Panc1 (cell line): ENCODE results near the gene NTRK2. TPM values are rescaled to one million over a fixed set of nuclear protein-coding genes. Genes with fewer than 3 reads are reported as not detected.

Source experiments
- ATAC-seq: fragments of 200-7000 bp; cut with Tn5 transposase; 2 replicates; pipeline ENCODE4 v1.9.1; 2020; ENCODE audit warnings: mild to moderate bottlenecking, moderate library complexity
- BruUV-seq: library from RNA; stranded (reverse); fragments of 400-500 nt; replicated peaks from 2 replicates; lab custom pipeline; 2021; lab: Mats Ljungman, UMichigan
- CTCF ChIA-PET: fragments of 300-600 bp; sonication (Branson Sonifier 250); formaldehyde crosslinking; loops from one replicate; lab custom pipeline; 2022; ENCODE audit warnings: antibody characterized with exemption; lab: Charles Lee
- POLR2A ChIA-PET: fragments of 300-600 bp; sonication (Branson Sonifier 250); formaldehyde crosslinking; loops from one replicate; lab custom pipeline; 2022; ENCODE audit warnings: antibody characterized with exemption; lab: Charles Lee
- DNase-seq: peaks from one replicate; pipeline ENCODE4 v3.0.0-alpha.2; 2010; ENCODE audit warnings: low read depth, low spot score
- H3K27ac ChIP-seq: 2 replicates; pipeline ENCODE4 v1.5.1; 2011; ENCODE audit warnings: mild to moderate bottlenecking, low read length, inconsistent platforms
- H3K27me3 ChIP-seq: fragments of 200-500 bp; sonication (Bioruptor generic); 2 replicates; pipeline ENCODE4 v1.6.0; 2014; ENCODE audit warnings: low read length, inconsistent platforms; ENCODE audit not compliant: control insufficient read depth, insufficient read depth
- H3K36me3 ChIP-seq: fragments of 200-500 bp; sonication (Bioruptor generic); 2 replicates; pipeline ENCODE4 v1.5.1; 2014; ENCODE audit warnings: inconsistent platforms, mild to moderate bottlenecking, low read length, moderate library complexity; ENCODE audit not compliant: control insufficient read depth, insufficient read depth
- H3K4me1 ChIP-seq: 2 replicates; pipeline ENCODE4 v1.5.1; 2011; ENCODE audit warnings: inconsistent platforms, mild to moderate bottlenecking, low read length, moderate library complexity; ENCODE audit not compliant: control insufficient read depth, insufficient read depth
- H3K4me3 ChIP-seq, 2 experiments: 2 replicates each; pipeline ENCODE4 v1.5.1; 2011 to 2012; ENCODE audit warnings: low read depth in 2 of 2, low read length in 2 of 2, mild to moderate bottlenecking in 2 of 2, inconsistent platforms in 1 of 2, moderate library complexity in 1 of 2
- H3K9me3 ChIP-seq: fragments of 200-500 bp; sonication (Bioruptor generic); 2 replicates; pipeline ENCODE4 v1.5.1; 2014; ENCODE audit warnings: low read depth, mild to moderate bottlenecking, inconsistent platforms, low read length, moderate library complexity; ENCODE audit not compliant: control insufficient read depth, insufficient read depth
- POLR2AphosphoS5 ChIP-seq: IDR thresholded peaks from 2 replicates; pipeline ENCODE4 v1.6.1; 2012; ENCODE audit warnings: mild to moderate bottlenecking, low read depth, low read length, moderate library complexity
- SIN3A ChIP-seq: IDR thresholded peaks from 2 replicates; pipeline ENCODE4 v1.6.1; 2012; ENCODE audit warnings: low read depth, mild to moderate bottlenecking, low read length, moderate library complexity, borderline replicate concordance; ENCODE audit not compliant: insufficient read depth
- TCF7L2 ChIP-seq: IDR thresholded peaks from 2 replicates; pipeline ENCODE4 v1.6.1; 2011; ENCODE audit warnings: mild to moderate bottlenecking, low read depth, low read length, inconsistent platforms
- in situ Hi-C: cut with HindIII; loops from 2 replicates; pipeline ENCODE4 v1.10.0; 2016; ENCODE audit warnings: low sequenced_read_pairs, low pct_unique_long_range_greater_than_20kb
- intact Hi-C: fragments of 100-400 bp; cut with micrococcal nuclease; formaldehyde crosslinking; loops from one replicate; pipeline ENCODE4 v1.10.0; 2022; ENCODE audit not compliant: unreplicated experiment
- total RNA-seq: library from RNA; stranded (reverse); gene quantifications from one replicate; pipeline ENCODE4 v1.2.1, GENCODE V29; 2021; ENCODE audit not compliant: unreplicated experiment
- TF ChIP-seq, protein P1 (sequence below), 2 experiments: IDR thresholded peaks; 2 replicates each; pipeline ENCODE4 v1.6.1; 2011 to 2012; ENCODE audit warnings: low read depth in 2 of 2, control low read depth in 1 of 2, low read length in 1 of 2, mild to moderate bottlenecking in 1 of 2, moderate library complexity in 1 of 2; ENCODE audit not compliant: insufficient read depth in 1 of 2
- TF ChIP-seq, protein P2 (sequence below): fragments of 450-650 bp; IDR thresholded peaks from 2 replicates; pipeline ENCODE4 v1.5.1; 2017; ENCODE audit warnings: mild to moderate bottlenecking

Gene NTRK2
- total RNA-seq, 1 experiment from 2014 or later, result 0.23 TPM

DNA sequence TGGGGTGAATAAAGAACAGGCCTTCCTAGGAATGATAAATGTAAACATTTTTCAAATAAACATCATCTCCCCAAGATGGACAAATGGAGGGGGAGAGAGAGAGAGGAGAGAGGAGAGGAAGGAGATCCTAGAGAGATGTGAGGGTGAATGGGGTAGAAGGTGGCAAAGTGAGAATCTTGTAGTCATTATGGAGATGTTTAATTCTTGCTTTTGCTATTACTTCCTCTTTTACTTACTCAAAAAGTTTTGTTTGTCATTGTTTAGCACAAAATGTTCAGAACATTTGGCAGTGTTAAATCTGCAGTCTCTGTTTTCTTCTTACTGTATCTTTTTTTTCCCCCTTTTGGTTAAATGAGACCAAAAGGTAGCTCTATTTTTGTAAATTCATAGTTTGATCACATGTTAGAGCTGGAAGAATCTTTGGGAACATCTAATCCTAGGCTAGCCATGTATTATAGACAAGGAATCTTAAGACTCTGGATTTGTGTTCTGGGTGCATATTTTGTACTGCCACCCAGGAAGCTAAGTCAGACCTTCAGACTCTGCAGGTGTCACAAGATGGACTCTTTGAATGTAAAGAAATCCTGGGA, 266.1 kb downstream of the NTRK2 start:
- Histone ChIP-seq H3K9me3 (no peaks in the 10 kb centered on the region), H3K27me3 (no peaks in the 10 kb centered on the region), H3K4me1 (no peaks in the 10 kb centered on the region), H3K36me3 (no peaks in the 10 kb centered on the region), H3K27ac (no peak overlapping the region), H3K4me3 (no peak overlapping the region)
- POLR2A ChIA-PET, result no interaction called here
- TF ChIP-seq, protein P1, sequence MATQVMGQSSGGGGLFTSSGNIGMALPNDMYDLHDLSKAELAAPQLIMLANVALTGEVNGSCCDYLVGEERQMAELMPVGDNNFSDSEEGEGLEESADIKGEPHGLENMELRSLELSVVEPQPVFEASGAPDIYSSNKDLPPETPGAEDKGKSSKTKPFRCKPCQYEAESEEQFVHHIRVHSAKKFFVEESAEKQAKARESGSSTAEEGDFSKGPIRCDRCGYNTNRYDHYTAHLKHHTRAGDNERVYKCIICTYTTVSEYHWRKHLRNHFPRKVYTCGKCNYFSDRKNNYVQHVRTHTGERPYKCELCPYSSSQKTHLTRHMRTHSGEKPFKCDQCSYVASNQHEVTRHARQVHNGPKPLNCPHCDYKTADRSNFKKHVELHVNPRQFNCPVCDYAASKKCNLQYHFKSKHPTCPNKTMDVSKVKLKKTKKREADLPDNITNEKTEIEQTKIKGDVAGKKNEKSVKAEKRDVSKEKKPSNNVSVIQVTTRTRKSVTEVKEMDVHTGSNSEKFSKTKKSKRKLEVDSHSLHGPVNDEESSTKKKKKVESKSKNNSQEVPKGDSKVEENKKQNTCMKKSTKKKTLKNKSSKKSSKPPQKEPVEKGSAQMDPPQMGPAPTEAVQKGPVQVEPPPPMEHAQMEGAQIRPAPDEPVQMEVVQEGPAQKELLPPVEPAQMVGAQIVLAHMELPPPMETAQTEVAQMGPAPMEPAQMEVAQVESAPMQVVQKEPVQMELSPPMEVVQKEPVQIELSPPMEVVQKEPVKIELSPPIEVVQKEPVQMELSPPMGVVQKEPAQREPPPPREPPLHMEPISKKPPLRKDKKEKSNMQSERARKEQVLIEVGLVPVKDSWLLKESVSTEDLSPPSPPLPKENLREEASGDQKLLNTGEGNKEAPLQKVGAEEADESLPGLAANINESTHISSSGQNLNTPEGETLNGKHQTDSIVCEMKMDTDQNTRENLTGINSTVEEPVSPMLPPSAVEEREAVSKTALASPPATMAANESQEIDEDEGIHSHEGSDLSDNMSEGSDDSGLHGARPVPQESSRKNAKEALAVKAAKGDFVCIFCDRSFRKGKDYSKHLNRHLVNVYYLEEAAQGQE (IDR thresholded peaks at IDR 0.05; ENCODE audit: insufficient read depth in 1 of 2, low read depth in 2 of 2, low read length in 1 of 2), result no peak
- no peak for TF ChIP-seq POLR2AphosphoS5
- TF ChIP-seq, protein P2, sequence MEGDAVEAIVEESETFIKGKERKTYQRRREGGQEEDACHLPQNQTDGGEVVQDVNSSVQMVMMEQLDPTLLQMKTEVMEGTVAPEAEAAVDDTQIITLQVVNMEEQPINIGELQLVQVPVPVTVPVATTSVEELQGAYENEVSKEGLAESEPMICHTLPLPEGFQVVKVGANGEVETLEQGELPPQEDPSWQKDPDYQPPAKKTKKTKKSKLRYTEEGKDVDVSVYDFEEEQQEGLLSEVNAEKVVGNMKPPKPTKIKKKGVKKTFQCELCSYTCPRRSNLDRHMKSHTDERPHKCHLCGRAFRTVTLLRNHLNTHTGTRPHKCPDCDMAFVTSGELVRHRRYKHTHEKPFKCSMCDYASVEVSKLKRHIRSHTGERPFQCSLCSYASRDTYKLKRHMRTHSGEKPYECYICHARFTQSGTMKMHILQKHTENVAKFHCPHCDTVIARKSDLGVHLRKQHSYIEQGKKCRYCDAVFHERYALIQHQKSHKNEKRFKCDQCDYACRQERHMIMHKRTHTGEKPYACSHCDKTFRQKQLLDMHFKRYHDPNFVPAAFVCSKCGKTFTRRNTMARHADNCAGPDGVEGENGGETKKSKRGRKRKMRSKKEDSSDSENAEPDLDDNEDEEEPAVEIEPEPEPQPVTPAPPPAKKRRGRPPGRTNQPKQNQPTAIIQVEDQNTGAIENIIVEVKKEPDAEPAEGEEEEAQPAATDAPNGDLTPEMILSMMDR, result no peak
- no peak for TF ChIP-seq TCF7L2
- no peak for TF ChIP-seq SIN3A
- no peak for DNase-seq
- intact Hi-C loops (no loop called here), in situ Hi-C loops (no loop called here)
- CTCF ChIA-PET, result no interaction called here
- no peak for ATAC-seq
- BruUV-seq, result no TSS peak

DNA sequence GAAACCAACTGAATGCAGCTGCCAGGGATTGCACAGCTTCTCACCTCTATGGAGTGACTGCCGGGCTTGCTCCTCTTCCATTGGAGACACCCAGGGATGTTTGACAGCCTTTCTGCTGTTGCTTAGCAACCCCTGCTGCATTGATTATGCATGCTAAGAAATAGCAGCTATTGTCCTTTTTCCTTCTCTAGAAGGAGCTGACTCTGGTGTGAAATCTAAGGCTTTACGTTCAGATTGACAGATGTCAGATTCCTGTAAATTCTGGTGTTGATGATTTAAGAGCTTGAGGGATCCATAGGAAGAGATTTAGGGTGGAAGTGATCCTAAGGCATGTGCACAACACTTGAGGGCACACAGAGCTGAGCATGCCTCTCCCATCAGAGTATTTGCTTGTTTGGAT, 267.7 kb downstream of the NTRK2 start:
- ATAC-seq (no peak), DNase-seq (no peak)
- Histone ChIP-seq H3K9me3 (no peaks in the 10 kb centered on the region), H3K36me3 (no peaks in the 10 kb centered on the region), H3K4me1 (no peaks in the 10 kb centered on the region), H3K27ac (no peak overlapping the region), H3K4me3 (no peak overlapping the region), H3K27me3 (no peaks in the 10 kb centered on the region)
- no TSS peak for BruUV-seq
- ChIA-PET POLR2A (no interaction called here), CTCF (no interaction called here)
- intact Hi-C loops (no loop called here), in situ Hi-C loops (no loop called here)
- TF ChIP-seq, protein P1 (IDR thresholded peaks at IDR 0.05; ENCODE audit: insufficient read depth in 1 of 2, low read depth in 2 of 2, low read length in 1 of 2), result no peak
- TF ChIP-seq TCF7L2 (no peak), SIN3A (no peak), POLR2AphosphoS5 (no peak)
- TF ChIP-seq, protein P2, result no peak
